Eye (tissue), 1 donor: ENCODE data around the gene LRRIQ3.
"Not testable (repeated sequence)": the region's sequence is repeated elsewhere in the genome, so short reads cannot be mapped to it uniquely, and the experiment has no call there.

ENCODE experiments used
- DNase-seq: peaks from one replicate; pipeline ENCODE4 v3.0.0-alpha.2; 2015

The LRRIQ3 gene, protein sequence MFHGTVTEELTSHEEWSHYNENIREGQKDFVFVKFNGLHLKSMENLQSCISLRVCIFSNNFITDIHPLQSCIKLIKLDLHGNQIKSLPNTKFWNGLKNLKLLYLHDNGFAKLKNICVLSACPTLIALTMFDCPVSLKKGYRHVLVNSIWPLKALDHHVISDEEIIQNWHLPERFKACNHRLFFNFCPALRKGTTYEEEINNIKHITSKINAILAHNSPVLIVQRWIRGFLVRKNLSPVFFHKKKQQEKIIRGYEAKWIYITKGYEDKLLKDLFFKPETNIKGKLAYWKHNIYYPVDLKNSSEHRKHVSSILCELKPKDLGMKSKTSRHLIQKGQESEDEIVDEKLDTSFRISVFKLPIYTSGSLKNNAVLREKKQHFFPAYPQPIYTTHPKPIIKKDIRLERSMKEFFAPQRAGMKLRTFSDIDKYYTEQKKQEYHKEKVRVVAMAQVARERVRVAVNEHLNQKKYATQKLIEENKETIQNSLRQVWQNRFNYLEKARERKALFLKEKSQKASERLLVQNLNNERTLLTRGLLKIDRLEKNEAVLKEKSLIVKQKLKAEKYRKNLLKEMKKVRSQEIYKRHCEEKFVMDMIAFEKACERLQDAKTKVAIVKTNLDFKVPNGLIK

DNA sequence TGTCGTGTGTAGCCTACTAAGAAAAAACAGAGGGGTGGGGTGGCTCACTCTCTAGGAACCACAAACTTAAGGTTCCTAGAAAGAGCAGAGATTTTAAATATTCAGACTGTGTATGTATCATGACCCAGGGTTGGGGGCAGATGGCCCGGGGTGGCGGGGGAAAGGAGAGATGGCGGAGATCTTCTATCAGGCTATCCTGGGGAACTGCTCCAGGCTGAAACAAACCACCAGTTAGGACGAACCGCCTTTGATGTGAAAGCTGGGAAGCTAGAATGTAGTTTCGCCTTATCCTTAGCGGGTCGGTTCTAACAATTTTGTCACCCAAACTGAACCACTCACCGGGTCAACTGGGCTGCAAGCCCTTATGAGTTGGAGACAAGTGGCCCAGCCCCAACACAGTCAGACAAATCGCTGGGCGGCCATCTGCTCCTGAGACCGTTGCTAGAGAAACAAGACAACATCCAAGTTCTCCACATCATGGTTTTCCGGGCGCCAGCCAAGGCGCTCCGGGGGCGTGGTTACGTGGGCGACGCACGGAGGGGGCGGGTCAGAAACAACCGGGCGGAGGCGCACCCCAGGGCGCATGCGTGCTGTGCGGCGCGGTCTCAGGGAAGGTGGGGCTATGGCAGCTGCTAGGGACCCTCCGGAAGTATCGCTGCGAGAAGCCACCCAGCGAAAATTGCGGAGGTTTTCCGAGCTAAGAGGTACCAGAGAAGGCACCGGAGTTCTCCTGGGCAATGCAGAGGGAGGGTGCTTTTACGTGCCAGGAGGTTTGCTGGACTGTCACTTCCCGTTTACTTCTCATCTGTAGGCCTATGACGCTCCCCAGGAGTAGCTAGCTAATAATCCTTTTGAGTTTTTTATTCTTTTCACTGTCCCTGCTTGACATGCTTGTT lies at the start of gene LRRIQ3, which contains the start of gene FPGT:
TSS of gene LRRIQ3 (minus strand) at position 520 of the 896 bp plus-strand sequence. CDS start 14,492 bp downstream, outside the sequence.
TSS of gene FPGT (plus strand) at position 586 of the 896 bp plus-strand sequence. CDS start at position 623, 37 bp downstream.
- peak; percentile 98 for DNase-seq

- DNase-seq = no peak
These were observed 48.3 kb upstream of the LRRIQ3 start for GRCh38 chr1:74246315-74246714.

- no peak for DNase-seq
These were observed 47.3 kb upstream of the LRRIQ3 start for GRCh38 chr1:74245168-74245772.

- no peak for DNase-seq
These were observed 39.8 kb upstream of the LRRIQ3 start for GRCh38 chr1:74237787-74238186.

DNA sequence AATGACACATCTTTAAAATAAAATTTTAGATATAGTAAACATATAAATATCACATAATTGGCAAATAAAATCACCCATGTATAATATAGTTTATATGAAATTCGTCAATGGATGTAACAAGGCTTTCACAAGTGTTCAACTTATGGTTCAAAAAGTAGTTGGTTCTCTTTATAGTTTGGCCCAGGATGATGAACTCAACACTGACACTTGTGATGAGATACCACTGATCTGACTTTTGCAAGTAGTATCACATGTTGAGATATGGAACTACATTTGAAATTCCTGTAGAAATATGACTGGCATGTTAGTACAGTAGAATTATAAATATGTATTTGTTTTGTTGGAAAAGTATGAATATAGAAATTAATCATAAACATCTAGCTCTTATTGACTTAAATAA lies 39.1 kb upstream of the LRRIQ3 start:
- DNase-seq = no peak

DNA sequence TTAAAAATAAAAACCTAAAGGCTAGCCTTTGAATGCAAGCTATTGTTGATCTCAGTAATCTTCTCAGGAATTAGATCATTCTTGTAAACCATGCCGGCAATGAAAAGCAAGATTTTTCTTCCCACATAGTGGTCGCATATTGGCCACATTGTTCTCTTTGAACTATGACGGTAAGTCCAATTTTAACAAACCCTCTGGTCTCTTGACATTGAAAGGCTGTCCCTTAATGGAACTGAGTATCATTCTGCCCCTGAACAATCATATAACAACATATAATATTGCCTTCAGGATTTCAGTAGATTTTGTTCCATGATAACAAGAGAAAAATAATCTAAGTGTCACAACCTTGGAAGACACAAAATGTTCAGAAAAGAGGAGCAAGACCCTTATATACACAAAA lies 38.5 kb upstream of the LRRIQ3 start:
- DNase-seq = no peak

DNA sequence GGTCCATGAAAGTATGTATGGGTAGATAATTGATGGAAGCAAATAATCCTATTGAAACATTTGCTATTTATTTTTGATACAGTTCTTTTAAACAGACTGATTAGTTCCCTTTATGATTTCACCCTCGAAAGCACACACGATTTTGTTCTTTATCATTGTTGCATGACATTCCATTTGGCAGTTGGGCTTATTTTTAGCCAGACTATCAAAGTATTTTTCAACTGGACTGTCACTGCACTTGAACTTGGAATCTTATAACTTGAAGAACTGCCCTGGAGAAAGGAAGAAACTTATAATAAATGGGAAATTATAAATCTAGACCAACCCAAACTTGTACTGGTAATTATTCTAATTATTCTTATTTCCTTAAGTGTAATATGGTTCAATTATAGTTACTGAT lies 37.2 kb upstream of the LRRIQ3 start, which contains the start of gene TNNI3K:
TSS of gene TNNI3K (plus strand) at position 235 of the 400 bp plus-strand sequence. CDS start at position 300, 65 bp downstream.
- no peak for DNase-seq

GRCh38 chr1:74223453-74223852 lies 25.5 kb upstream of the LRRIQ3 start:
- DNase-seq = no peak

GRCh38 chr1:74222701-74223100 lies 24.7 kb upstream of the LRRIQ3 start:
- DNase-seq = no peak

DNA sequence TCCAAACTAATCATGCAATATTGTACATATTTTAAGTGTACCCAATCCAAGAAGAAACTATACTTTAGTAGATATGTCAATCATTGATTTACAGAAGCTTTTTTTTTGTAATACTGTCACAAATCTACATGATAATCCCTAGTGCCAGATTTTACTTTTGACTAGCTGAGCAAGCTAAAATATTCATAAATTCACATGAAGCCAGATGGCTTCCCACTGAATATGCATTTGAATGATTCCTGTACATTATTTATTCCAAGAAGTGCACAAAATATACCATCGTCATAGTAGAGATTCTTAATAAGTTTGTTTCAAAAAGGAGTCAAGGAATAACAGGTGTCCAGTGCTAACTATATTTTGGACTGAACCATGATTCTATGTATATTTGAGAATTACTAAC lies 17.3 kb upstream of the LRRIQ3 start:
- no peak for DNase-seq

DNA sequence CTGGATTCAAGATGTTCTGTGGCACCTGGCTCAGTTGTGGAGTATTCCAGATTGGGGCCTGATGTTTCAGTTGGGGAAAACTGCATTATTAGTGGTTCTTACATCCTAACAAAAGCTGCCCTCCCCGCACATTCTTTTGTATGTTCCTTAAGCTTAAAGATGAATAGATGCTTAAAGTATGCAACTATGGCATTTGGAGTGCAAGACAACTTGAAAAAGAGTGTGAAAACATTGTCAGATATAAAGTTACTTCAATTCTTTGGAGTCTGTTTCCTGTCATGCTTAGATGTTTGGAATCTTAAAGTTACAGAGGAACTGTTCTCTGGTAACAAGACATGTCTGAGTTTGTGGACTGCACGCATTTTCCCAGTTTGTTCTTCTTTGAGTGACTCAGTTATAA lies 7.3 kb upstream of the LRRIQ3 start:
- DNase-seq = no peak

DNA sequence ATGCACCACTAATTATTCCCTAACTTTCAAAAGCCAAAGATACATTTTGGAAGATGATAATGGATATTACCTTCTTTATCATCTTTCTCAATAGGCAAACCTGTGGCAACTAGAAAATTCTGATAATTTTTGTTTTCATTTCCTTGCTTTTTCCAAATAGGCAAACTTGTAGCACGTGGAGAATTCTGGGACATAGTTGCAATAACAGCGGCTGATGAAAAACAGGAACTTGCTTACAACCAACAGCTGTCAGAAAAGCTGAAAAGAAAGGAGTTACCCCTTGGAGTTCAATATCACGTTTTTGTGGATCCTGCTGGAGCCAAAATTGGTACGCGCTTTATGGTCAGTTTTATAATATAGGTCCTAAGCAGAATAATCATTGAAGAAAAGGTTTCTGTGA lies 1.5 kb upstream of the LRRIQ3 start:
- no peak for DNase-seq

DNA sequence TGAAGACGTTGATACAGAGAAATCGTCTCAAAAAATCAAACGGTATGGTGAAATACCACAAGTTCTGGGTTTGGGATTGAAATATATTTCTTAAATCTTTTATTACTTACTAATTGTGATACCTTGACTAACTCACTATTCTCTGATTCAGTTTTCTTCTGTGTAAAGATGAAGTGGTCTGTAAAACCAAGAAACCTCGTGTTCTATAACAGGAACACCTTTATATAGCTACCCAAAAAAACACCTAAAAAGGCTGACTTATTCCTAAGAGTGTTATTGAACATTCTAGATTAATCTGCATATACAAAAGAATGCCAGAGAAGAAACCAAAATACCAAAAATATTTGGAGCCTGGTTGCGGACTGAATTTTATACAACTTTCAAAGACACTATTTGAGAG lies 721 bp downstream of the LRRIQ3 start:
- DNase-seq = no peak

DNA sequence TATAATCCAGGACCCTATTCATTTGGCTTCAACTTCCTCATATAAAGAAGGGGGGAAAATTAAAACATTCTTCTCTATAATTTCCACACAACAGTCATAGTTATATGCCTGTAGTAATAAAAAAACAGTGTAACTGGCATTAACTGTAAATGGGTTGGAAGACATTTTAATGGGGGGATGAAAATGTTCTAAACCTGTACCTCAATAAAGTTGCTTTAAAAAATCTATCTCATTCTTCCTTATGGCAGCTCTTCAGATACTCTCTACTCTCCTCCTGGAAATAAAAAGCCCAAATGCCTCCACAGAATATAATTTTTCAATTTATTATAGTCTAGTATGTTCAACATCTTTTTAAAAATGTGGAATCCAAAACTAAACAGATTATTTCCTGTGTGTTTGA lies 2.6 kb downstream of the LRRIQ3 start:
- DNase-seq = no peak

DNA sequence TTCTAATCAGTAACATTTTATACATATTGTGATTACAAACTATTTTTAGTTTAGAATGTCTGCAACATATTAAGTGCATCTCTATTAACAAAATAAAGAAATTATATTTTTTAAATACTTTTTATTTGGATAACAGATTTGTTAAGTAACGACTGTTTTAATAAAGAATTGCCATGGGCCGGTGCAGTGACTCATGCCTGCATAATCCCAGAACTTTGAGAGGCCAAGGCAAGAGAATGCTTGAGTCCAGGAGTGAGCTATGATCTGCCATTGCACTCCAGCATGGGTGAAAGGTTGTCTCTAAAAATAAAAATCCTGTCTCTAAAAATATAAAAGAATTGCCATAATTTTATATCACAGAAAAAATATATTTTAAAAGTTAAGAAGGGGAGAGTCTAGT lies 4.1 kb downstream of the LRRIQ3 start:
- no peak for DNase-seq

GRCh38 chr1:74180490-74180889 lies 17.5 kb downstream of the LRRIQ3 start:
- DNase-seq = no peak

DNA sequence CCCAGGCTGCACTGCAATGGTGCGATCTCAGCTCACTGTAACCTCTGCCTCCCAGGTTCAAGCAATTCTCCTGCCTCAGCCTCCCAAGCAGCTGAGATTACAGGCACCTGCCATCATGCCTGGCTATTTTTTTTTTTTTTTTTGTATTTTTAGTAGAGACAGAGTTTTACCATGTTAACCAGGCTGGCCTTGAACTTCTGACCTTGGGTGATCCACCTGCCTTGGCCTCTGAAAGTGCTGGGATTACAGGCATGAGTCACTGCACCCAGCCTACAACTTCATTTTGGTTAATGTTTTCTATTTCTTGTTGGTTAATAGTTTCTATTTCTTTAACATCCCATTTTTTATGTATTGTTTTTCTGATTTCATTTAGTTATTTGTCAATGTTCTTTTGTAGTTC lies 23.6 kb downstream of the LRRIQ3 start:
- not testable (repeated sequence) for DNase-seq

- DNase-seq = no peak
These were observed 35.6 kb downstream of the LRRIQ3 start for GRCh38 chr1:74162333-74162732.

GRCh38 chr1:74161497-74161896 lies 36.5 kb downstream of the LRRIQ3 start:
- DNase-seq = no peak

DNA sequence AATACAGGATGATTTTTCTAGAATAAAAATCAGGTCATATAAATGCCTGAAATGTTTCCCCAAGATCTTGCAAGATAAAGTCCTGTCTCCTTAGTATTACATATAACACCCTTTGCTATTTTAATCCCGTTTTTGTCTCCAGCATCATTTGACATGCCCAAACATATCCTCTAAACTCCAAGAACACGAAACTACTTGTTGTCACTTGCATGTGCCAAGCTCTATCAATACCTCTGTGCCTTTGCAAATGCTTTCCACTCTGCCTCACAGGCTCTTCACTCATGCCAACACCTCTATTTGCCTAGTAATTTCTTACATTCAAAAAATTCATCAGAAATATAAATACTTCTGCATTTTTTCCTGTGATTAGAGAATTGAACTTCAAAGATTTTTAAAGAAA lies 37.9 kb downstream of the LRRIQ3 start:
- DNase-seq = no peak

- DNase-seq = no peak
These were observed 52.9 kb downstream of the LRRIQ3 start for GRCh38 chr1:74145086-74145485.

DNA sequence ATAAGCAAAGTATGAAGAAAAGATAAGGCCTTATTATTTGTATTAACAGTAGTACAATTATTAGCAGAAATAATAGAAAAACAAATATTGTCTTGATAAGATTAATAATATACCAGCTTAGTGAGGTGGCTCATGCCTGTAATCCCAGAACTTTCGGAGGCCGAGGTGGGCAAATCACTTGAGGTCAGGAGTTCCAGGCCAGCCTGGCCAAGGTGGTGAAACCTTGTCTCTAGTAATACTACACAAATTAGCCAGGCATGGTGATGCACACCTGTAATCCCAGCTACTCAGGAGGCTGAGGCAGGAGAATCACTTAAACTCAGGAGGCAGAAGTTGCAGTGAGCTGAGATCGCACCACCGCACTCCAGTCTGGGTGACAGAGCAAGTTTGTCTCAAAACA lies 80.6 kb downstream of the LRRIQ3 start:
- not testable (repeated sequence) for DNase-seq

DNA sequence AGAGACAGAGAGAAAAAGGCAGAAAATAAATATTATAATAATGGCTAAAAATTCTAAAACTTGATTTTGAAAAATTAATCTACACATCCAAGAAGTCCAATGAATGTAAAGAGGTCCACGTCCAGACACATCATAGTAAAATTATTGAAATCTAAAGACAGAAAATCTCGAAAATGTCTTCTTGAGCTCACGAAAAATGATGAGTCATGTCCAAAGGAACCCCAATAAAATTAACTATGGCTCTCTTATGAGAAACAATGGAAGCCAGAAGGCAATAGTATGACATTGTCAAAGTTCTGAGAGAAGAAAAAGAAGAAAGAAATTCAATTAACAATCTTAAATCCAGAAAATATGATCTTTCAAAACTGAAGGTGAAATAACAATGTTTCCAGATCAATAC lies 84.6 kb downstream of the LRRIQ3 start:
- no peak for DNase-seq
